Large intestine (tissue), 1 donor: ENCODE data around the gene DENND2D. TPM values are rescaled to one million over a fixed set of nuclear protein-coding genes. Genes with fewer than 3 reads are reported as not detected.

Experiments
- polyA plus RNA-seq: library from polyadenylated mRNA; unstranded; fragments of 120-200 nt; gene quantifications from one replicate; pipeline ENCODE4 v1.2.1, GENCODE V29; 2013

Gene DENND2D
- polyA plus RNA-seq, 1 donor, result 40.0 TPM

Other genes starting within 250 kb of the DENND2D start
- gene LRIF1, start 236.7 kb downstream of the DENND2D start, polyA plus RNA-seq, result 13.0 TPM
- 78.5 TPM for gene DRAM2, start 60.6 kb downstream of the DENND2D start, polyA plus RNA-seq
- gene CEPT1, start 60.4 kb downstream of the DENND2D start, polyA plus RNA-seq, result 57.3 TPM
- 2.4 TPM for gene CHI3L2, start 27.1 kb upstream of the DENND2D start, polyA plus RNA-seq
- not detected for gene CHIA, start 90.2 kb upstream of the DENND2D start, polyA plus RNA-seq
- gene OVGP1, start 227.1 kb upstream of the DENND2D start, polyA plus RNA-seq, result 4.1 TPM
- 35.3 TPM for gene WDR77, start 248.6 kb upstream of the DENND2D start, polyA plus RNA-seq
- 333 TPM for gene ATP5PB, start 248.8 kb upstream of the DENND2D start, polyA plus RNA-seq